NAMALWA (cell line): ENCODE data around the gene PHYKPL.
"Not testable (repeated sequence)": the region's sequence is repeated elsewhere in the genome, so short reads cannot be mapped to it uniquely, and the experiment has no call there.

Source experiments
- DNase-seq: peaks from one replicate; pipeline ENCODE4 v3.0.0-alpha.2; 2015; ENCODE audit warnings: low spot score

Gene PHYKPL

DNA sequence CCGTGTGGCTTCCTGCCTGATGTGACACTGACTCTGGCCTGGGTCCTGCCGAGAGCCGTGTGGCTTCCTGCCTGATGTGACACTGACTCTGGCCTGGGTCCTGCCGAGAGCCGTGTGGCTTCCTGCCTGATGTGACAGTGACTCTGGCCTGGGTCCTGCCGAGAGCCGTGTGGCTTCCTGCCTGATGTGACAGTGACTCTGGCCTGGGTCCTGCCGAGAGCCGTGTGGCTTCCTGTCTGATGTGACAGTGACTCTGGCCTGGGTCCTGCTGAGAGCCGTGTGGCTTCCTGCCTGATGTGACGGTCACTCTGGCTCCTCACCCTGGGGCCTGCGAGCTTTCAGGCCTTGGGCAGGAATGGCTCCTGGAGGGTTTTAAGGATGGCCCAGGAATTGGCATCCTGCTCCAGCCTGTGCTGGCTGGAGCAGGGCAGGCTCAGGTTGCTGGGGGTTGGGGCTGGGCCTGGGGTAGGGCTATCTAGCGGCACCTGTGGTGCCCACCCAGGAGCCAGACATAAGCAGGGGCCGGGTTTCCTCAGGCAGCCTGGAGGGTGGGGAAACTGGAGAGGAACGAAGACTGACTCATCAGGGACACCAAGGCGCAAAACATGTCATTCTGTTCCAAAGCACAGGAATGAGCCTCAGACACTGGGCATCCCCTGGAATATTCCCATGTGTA is 7.2 kb upstream of the PHYKPL start:
- not testable (repeated sequence) for DNase-seq

- DNase-seq: no peak
Measured at GRCh38 chr5:178238711-178239592, 6.3 kb upstream of the PHYKPL start.

- no peak for DNase-seq
Measured at GRCh38 chr5:178238313-178238635, 5.7 kb upstream of the PHYKPL start.

DNA sequence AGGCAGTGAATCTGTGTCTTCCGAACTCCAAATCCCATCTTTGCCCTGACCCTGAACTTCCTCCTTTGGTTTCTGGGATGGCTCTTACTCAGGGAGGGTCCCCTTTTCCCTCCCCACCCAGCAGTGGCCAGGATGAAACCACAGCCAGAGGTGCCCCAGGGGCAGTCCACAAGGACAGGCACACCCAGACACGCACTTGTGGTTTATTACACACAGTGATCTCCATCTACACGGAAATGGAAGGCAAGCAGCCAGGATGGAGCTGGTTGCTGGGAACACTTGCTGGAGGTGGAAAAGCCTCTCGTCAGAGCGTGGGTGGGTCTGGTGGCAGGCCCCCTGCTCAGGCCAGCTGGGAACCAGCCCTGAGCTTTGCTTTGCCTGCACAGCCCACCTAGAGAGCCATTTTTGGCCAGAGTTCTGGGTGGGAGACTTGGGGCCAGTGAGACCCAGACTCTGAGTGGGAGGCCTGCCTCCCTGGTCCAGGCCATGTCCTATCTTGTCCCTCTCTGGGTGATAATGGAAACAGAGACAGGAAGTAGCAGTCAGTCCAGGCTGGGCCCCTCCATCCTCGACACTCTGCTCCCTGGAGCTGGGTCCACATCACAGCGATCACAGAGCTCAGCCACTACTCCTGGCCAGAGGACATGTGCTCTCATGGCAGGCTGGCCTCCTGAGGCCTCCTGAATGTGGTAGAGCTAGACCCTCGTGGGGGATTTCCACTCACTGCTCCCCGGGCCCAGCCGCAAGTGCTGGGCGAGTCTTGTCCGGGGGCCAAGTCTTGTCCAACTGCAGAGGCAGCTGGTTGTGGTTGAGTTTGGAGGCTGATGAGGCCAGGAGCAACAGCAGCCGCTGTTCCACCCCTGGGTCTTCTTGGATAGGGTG is 5.1 kb upstream of the PHYKPL start:
- no peak for DNase-seq

GRCh38 chr5:178236679-178237078 is 4.1 kb upstream of the PHYKPL start:
- no peak for DNase-seq

GRCh38 chr5:178236126-178236525 is 3.5 kb upstream of the PHYKPL start:
- no peak for DNase-seq

- no peak for DNase-seq
Measured at GRCh38 chr5:178235588-178235974, 3.0 kb upstream of the PHYKPL start.

DNA sequence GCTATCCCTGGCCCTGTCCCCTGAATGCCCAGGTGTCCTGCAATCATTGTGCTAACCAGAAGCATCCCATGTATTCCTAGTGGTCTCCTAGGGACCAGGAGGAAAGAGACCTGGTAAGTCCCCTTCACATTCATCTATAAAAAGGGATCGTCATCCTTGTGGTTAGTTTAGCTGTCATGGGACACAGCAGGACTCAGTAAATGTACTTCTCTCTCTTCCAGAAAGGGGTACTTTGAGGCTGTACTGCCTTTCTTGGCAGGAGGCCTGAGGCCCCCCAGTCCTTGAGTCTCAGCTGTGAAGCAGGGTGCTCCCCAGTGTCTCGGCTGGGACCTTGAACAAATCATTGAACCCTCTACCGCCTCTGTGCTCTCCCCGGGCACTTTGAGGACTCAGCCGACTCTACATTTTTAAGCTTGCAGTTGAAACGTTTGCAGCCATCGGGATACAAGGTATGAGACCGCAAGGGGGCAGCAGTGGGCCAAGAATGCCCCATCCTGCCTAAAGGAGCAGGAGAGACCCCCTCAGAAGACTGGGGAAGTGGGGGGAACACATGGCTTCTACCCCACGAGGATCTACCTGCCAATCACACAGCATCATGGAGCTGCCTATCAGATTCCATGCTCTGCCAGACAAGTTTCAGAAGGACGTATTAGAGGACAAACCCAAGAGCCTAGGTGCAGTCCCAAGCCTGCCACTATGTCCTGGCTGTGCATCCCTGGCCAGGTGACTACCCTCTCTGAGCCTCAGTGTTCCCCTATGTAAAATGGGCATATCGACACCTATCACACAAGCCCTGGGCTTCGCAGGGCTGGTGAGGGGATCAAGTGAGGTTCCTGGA is 2.4 kb upstream of the PHYKPL start:
- DNase-seq: peak; percentile 87

- DNase-seq: no peak
Measured at GRCh38 chr5:178234121-178234749, 1.6 kb upstream of the PHYKPL start.

DNA sequence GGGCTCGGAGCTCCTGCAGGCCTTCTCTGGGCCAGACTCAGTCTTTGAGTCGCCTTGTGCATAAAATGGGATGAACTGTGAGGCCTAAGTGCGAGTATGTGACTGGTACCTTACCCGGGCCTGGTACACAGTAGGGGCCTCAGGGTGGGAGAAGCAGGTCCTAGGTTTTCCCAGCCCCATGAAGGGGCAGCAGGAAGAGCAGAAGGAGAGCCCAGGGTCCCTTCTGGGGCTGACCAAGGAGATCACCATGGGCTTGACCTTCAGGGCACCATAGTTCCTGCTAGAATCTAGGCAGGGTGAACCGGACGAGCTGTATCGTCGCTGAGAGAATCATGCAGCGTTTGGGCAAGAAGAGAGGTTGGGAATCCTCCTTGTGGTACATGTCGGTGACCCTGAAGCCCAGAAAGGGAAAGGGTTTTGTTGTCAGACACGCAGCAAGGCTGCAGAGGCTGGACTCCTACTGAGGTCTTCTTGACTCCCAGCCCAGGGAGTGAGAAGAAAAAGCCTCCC is 373 bp upstream of the PHYKPL start:
- DNase-seq: no peak

DNA sequence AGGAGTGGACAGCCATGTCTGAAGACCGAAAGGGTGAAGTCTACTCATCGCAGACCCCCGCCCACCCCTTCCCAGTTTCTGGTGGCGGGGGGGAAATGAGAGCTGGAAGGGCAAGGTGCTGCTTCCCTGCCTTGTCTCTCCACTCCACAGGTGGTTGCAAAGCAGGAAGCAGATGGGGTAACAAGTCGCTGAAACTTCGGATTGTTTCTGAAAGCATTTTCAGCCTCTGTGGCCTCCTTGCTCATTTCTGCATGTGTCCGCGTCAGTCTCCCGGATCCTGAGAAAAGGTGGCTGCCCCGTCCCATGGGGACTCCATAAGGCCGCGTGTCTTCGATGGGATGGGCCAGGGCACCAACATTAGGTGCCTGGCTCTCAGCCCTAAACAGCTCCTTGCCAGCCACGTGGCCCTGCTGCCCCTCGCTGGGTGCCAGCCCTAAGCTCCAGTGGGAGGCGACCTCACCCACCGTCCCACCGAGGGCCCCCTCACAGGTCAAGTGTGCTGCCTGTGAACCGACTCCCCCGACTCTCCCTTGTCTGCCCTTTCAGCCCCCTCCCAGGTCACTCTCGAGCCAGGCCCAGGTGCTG is 971 bp downstream of the PHYKPL start:
- DNase-seq: no peak

DNA sequence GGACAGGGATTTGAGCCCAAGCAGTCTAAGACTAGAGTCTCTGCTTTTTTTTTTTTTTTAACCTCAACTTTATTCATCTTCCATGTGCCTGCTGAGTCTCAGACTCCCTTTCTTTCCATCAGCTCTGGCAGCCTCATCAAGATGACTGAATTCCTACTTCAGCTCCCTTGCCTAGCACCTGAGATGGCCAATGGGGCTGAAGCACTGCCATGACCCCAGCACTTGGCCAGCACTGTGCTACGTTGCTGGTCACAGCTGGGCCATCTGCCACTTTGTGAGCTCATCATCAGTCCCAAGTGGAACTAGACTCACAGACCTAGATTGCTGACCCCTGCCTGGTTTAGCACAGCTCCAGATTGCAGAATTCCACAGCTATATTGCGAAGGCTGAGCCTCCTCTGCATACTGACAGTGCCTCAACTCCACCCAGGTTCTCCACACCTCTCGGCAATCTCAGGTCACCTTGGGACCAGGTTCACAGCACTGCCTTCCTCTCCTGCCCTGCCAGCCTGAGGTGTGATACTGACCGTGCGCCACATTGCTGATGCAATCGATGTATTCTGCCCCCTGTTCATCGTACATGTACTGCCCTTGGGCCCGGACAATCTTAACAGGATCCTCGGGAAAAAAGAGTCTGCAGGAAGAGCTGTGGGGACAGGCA is 1.6 kb downstream of the PHYKPL start:
- no peak for DNase-seq

DNA sequence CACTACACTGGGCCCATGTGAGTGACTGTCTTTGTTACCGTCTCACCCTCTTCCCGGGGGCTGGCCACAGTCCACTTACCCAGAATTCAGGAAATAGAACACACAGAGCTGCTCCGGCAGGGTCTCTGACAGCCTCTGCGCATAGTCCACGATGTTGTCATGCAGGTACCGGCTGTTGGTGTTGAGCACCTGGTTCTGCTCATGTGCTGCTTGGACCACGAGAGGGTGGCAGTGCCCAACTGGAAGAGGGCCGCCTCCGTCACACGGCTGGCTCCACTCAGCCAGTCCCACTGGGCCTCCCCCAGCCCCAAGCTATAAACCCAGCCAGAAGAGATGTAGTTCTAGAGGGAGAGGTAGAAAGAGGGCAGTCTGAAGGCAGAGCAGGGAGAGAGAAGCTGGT is 2.7 kb downstream of the PHYKPL start:
- no peak for DNase-seq

GRCh38 chr5:178229111-178229510 is 3.5 kb downstream of the PHYKPL start:
- DNase-seq: not testable (repeated sequence)

DNA sequence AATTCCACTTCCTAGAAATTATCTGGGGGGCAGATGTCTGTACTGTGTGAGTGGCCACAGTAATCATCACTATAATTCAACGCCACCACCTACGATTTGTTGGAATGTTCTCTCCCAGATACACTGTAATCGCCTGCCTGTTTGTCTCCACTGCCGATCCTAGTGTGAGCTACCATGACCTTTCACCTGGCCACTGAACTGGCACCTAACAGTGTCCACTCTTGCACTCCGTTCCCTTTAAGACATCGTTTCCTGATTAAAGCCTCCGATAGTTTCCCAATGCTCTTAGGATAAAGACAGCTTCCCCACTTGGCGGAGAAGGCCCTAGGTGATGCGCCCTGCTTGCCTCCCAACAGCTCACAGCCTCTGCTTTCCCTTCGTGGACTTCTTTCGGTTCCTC is 4.0 kb downstream of the PHYKPL start:
- no peak for DNase-seq

GRCh38 chr5:178227929-178228328 is 4.7 kb downstream of the PHYKPL start:
- DNase-seq: no peak

GRCh38 chr5:178227138-178227659 is 5.4 kb downstream of the PHYKPL start:
- DNase-seq: no peak

DNA sequence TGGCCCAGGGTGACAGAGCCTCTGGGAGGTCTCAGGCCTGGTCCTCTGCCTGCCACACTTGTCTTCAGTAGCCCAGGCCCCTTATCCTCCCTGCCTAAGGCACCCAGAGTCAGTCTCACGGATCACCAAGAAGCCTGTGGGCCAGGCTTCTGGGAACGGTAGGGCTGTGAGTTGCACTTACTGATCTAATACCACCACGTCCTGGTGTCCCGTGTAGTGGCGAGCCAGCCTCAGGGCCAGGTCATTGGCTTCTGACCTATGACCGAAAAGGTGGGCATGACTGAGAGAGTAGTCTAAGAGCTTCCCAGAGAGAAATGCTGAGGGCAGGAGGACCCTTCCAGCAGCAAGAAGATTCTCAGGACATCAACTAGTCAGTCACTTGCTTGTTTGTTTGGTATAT is 7.4 kb downstream of the PHYKPL start:
- no peak for DNase-seq

- no peak for DNase-seq
Measured at GRCh38 chr5:178224403-178224802, 8.2 kb downstream of the PHYKPL start.

GRCh38 chr5:178223828-178224335 is 8.7 kb downstream of the PHYKPL start:
- DNase-seq: no peak
